ENCODE data around the gene LCLAT1.

Gene LCLAT1

DNA sequence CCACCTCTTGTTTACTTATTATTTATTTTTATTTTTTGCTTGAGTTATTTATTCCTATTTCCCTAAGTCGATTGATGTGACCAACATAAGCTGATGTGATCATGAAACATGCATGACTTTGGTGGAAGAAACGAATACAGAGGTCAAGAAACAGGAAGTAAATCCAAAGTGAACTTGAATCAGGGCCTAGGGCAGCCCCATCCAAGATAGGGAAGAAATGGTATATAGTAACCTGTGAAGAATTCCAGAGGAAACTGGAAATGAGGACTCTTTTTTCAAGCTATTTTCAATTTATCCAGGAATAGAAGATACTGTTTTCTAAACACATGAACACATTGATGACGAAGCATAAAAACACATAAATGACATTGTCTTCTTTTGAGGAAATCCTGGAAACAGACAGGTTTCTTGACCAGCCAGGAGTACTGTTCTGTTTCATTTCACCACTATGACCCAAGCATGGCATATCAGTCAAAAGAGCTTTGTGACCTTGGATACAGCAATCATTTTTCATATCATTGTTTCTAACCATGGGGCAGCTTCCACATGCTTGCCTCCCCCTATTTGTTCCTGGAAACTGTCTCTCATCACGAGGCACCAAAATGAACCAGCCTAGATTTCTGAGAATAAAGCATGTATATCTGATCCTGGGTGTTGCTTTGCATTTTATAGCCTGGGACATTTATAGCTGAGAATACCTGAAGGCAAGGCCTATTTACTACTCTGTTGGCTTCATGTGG, 9.1 kb upstream of the LCLAT1 start:
- no peak for TF ChIP-seq CTCF (conservative IDR thresholded peaks at IDR 0.05)
- H3K27ac ChIP-seq: no peak overlapping the region

GRCh38 chr2:30439296-30439695, 7.8 kb upstream of the LCLAT1 start:
- no peak overlapping the region for H3K27ac ChIP-seq
- TF ChIP-seq CTCF (conservative IDR thresholded peaks at IDR 0.05): no peak

GRCh38 chr2:30439879-30440278, 7.2 kb upstream of the LCLAT1 start:
- no peak for TF ChIP-seq CTCF (conservative IDR thresholded peaks at IDR 0.05)

DNA sequence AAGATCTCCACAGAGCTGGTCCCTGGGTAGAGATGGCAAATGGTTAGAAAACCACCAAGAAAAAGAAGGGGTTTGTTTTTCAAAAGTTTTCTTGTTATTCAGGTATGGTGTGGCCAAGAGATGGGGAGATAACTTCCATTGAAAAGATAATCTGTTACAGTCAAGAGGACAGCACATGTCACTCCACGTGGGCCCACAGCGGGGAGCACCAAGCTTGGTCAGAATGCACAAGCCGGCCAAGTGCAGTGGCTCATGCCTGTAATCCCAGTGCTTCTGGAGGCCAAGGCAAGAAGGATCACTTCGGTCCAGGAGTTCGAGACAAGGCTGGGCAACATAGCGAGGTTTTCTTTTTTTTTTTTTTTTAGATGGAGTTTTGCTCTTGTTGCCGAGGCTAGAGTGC, 6.0 kb upstream of the LCLAT1 start:
- TF ChIP-seq CTCF (conservative IDR thresholded peaks at IDR 0.05): no peak
- H3K27ac ChIP-seq: no peak overlapping the region

More at GRCh38 chr2:30439879-30440278, 7.2 kb upstream of the LCLAT1 start:
- no peak overlapping the region for H3K27ac ChIP-seq

- H3K27ac ChIP-seq: no peak overlapping the region
- no peak for TF ChIP-seq CTCF (conservative IDR thresholded peaks at IDR 0.05)
These were observed 4.0 kb upstream of the LCLAT1 start for GRCh38 chr2:30443081-30443480.

GRCh38 chr2:30444273-30444672, 2.8 kb upstream of the LCLAT1 start:
- no peak overlapping the region for H3K27ac ChIP-seq
- no peak for TF ChIP-seq CTCF (conservative IDR thresholded peaks at IDR 0.05)

GRCh38 chr2:30445266-30445821, 1.7 kb upstream of the LCLAT1 start:
- no peak for TF ChIP-seq CTCF (conservative IDR thresholded peaks at IDR 0.05)
- H3K27ac ChIP-seq: no peak overlapping the region
